ENCODE measurements around the gene DUT. TPM values are rescaled to one million over a fixed set of nuclear protein-coding genes. Genes with fewer than 3 reads are reported as not detected.
"Not testable (repeated sequence)": the region's sequence is repeated elsewhere in the genome, so short reads cannot be mapped to it uniquely, and the experiment has no call there.

DUT gene
- polyA plus RNA-seq, 1 donor from 2014 or later = 147 TPM

GRCh38 chr15:48313216-48313615 lies 18.0 kb upstream of the DUT start:
- peaks cover 0 to 1% (median 0%) of the 10 kb centered on the region in 3 donors for H3K9me3 Mint-ChIP-seq
- no peak overlapping the region for H3K4me3 Mint-ChIP-seq
- H3K27me3 Mint-ChIP-seq = no peaks in the 10 kb centered on the region
- peaks cover 3% of the 10 kb centered on the region for H3K36me3 Mint-ChIP-seq
- no peak overlapping the region for H3K27ac Mint-ChIP-seq
- no peaks in the 10 kb centered on the region for H3K4me1 Mint-ChIP-seq

- H3K4me3 Mint-ChIP-seq = no peak overlapping the region
- no peaks in the 10 kb centered on the region for H3K27me3 Mint-ChIP-seq
- H3K36me3 Mint-ChIP-seq = peaks cover 3% of the 10 kb centered on the region
- H3K27ac Mint-ChIP-seq = no peak overlapping the region
- peaks cover 0 to 1% (median 0%) of the 10 kb centered on the region in 3 donors for H3K9me3 Mint-ChIP-seq
- H3K4me1 Mint-ChIP-seq = peaks cover 0 to 2% (median 0%) of the 10 kb centered on the region in 3 donors
Measured at GRCh38 chr15:48315041-48315440, 16.2 kb upstream of the DUT start.

GRCh38 chr15:48317221-48317620 lies 14.0 kb upstream of the DUT start:
- H3K27me3 Mint-ChIP-seq = no peaks in the 10 kb centered on the region
- no peak overlapping the region for H3K27ac Mint-ChIP-seq
- H3K4me1 Mint-ChIP-seq = peaks cover 0 to 2% (median 0%) of the 10 kb centered on the region in 3 donors
- H3K9me3 Mint-ChIP-seq = peaks cover 0 to 1% (median 0%) of the 10 kb centered on the region in 3 donors
- H3K4me3 Mint-ChIP-seq = no peak overlapping the region
- H3K36me3 Mint-ChIP-seq = peaks cover 3% of the 10 kb centered on the region

GRCh38 chr15:48318131-48318530 lies 13.1 kb upstream of the DUT start:
- Mint-ChIP-seq H3K4me1 (peaks cover 0 to 2% (median 0%) of the 10 kb centered on the region in 3 donors), H3K27me3 (no peaks in the 10 kb centered on the region), H3K27ac (peak overlapping the region in 1 of 3 donors; percentile 8), H3K9me3 (peaks cover 0 to 1% (median 0%) of the 10 kb centered on the region in 3 donors), H3K36me3 (peaks cover 3% of the 10 kb centered on the region), H3K4me3 (no peak overlapping the region)

- H3K4me3 Mint-ChIP-seq = no peak overlapping the region
- no peak overlapping the region for H3K27ac Mint-ChIP-seq
- H3K36me3 Mint-ChIP-seq = peaks cover 5% of the 10 kb centered on the region
- H3K9me3 Mint-ChIP-seq = no peaks in the 10 kb centered on the region
- H3K27me3 Mint-ChIP-seq = no peaks in the 10 kb centered on the region
- peaks cover 14 to 19% (median 17%) of the 10 kb centered on the region in 3 donors for H3K4me1 Mint-ChIP-seq
Measured at GRCh38 chr15:48323294-48323693, 7.9 kb upstream of the DUT start.

- no peaks in the 10 kb centered on the region for H3K9me3 Mint-ChIP-seq
- H3K4me3 Mint-ChIP-seq = no peak overlapping the region
- H3K27ac Mint-ChIP-seq = no peak overlapping the region
- H3K4me1 Mint-ChIP-seq = peaks cover 14 to 21% (median 18%) of the 10 kb centered on the region in 3 donors
- H3K36me3 Mint-ChIP-seq = peaks cover 5% of the 10 kb centered on the region
- H3K27me3 Mint-ChIP-seq = no peaks in the 10 kb centered on the region
Measured at GRCh38 chr15:48324949-48325348, 6.3 kb upstream of the DUT start.

GRCh38 chr15:48325400-48325799 lies 5.8 kb upstream of the DUT start:
- H3K4me1 Mint-ChIP-seq = peaks cover 14 to 25% (median 22%) of the 10 kb centered on the region in 3 donors
- H3K36me3 Mint-ChIP-seq = peaks cover 5% of the 10 kb centered on the region
- H3K27me3 Mint-ChIP-seq = no peaks in the 10 kb centered on the region
- H3K9me3 Mint-ChIP-seq = no peaks in the 10 kb centered on the region
- H3K27ac Mint-ChIP-seq = no peak overlapping the region
- H3K4me3 Mint-ChIP-seq = no peak overlapping the region

- H3K4me1 Mint-ChIP-seq = peaks cover 16 to 33% (median 24%) of the 10 kb centered on the region in 3 donors
- not testable (repeated sequence) for H3K36me3 Mint-ChIP-seq, H3K9me3 Mint-ChIP-seq, H3K27me3 Mint-ChIP-seq
- peak overlapping the region in 3 of 4 donors; percentile 31 to 60 (median 51) for H3K4me3 Mint-ChIP-seq
- H3K27ac Mint-ChIP-seq = peak overlapping the region in 2 of 3 donors; percentile 43 to 53
Measured at GRCh38 chr15:48326180-48326579, 5.0 kb upstream of the DUT start.

GRCh38 chr15:48330105-48330785 lies 984 bp upstream of the DUT start:
- Mint-ChIP-seq H3K36me3 (peaks cover 3% of the 10 kb centered on the region), H3K9me3 (no peaks in the 10 kb centered on the region), H3K4me1 (peaks cover 22 to 40% (median 32%) of the 10 kb centered on the region in 3 donors), H3K27me3 (no peaks in the 10 kb centered on the region), H3K27ac (peak overlapping the region; percentile 97 to 100 (median 100)), H3K4me3 (peak overlapping the region; percentile 99 to 100 (median 100))

- Mint-ChIP-seq H3K36me3 (peaks cover 6% of the 10 kb centered on the region), H3K27me3 (no peaks in the 10 kb centered on the region)
Measured at GRCh38 chr15:48331796-48332641, 790 bp downstream of the DUT start.

GRCh38 chr15:48332642-48333034 lies 1.4 kb downstream of the DUT start:
- Mint-ChIP-seq H3K4me1 (peaks cover 15 to 25% (median 20%) of the 10 kb centered on the region in 3 donors), H3K36me3 (peaks cover 4% of the 10 kb centered on the region), H3K27ac (peak overlapping the region; percentile 57 to 100 (median 96)), H3K9me3 (no peaks in the 10 kb centered on the region), H3K4me3 (peak overlapping the region; percentile 99 to 100 (median 100)), H3K27me3 (no peaks in the 10 kb centered on the region)

More at GRCh38 chr15:48331796-48332641, 790 bp downstream of the DUT start:
- no peaks in the 10 kb centered on the region for H3K9me3 Mint-ChIP-seq
- H3K4me3 Mint-ChIP-seq = peak overlapping the region; percentile 99 to 100 (median 100)
- peaks cover 15 to 26% (median 20%) of the 10 kb centered on the region in 3 donors for H3K4me1 Mint-ChIP-seq
- H3K27ac Mint-ChIP-seq = peak overlapping the region; percentile 96 to 100 (median 97)

- no peaks in the 10 kb centered on the region for H3K27me3 Mint-ChIP-seq
- H3K4me1 Mint-ChIP-seq = peaks cover 12 to 21% (median 17%) of the 10 kb centered on the region in 3 donors
- peak overlapping the region in 2 of 3 donors; percentile 7 to 96 for H3K27ac Mint-ChIP-seq
- H3K4me3 Mint-ChIP-seq = peak overlapping the region in 1 of 4 donors; percentile 100
- H3K9me3 Mint-ChIP-seq = no peaks in the 10 kb centered on the region
- peaks cover 2% of the 10 kb centered on the region for H3K36me3 Mint-ChIP-seq
Measured at GRCh38 chr15:48333540-48333939, 2.3 kb downstream of the DUT start.

GRCh38 chr15:48334260-48334659 lies 3.0 kb downstream of the DUT start:
- no peaks in the 10 kb centered on the region for H3K27me3 Mint-ChIP-seq
- H3K9me3 Mint-ChIP-seq = no peaks in the 10 kb centered on the region
- H3K4me3 Mint-ChIP-seq = peak overlapping the region in 1 of 4 donors; percentile 100
- H3K36me3 Mint-ChIP-seq = peaks cover 2% of the 10 kb centered on the region
- H3K4me1 Mint-ChIP-seq = peaks cover 12 to 21% (median 17%) of the 10 kb centered on the region in 3 donors
- no peak overlapping the region for H3K27ac Mint-ChIP-seq

GRCh38 chr15:48336940-48337339 lies 5.7 kb downstream of the DUT start:
- Mint-ChIP-seq H3K9me3 (no peaks in the 10 kb centered on the region), H3K27ac (no peak overlapping the region), H3K36me3 (peaks cover 2% of the 10 kb centered on the region), H3K4me1 (peaks cover 7 to 14% (median 10%) of the 10 kb centered on the region in 3 donors), H3K27me3 (no peaks in the 10 kb centered on the region), H3K4me3 (peak overlapping the region in 1 of 4 donors; percentile 11)

- Mint-ChIP-seq H3K27me3 (no peaks in the 10 kb centered on the region), H3K27ac (no peak overlapping the region), H3K4me1 (peaks cover 4 to 12% (median 6%) of the 10 kb centered on the region in 3 donors), H3K36me3 (peaks cover 2% of the 10 kb centered on the region), H3K4me3 (no peak overlapping the region), H3K9me3 (no peaks in the 10 kb centered on the region)
Measured at GRCh38 chr15:48337607-48338006, 6.4 kb downstream of the DUT start.
